Fibroblast of lung (primary cell): Measurements from ENCODE around the gene ASTN2.

Experiments
- EZH2 ChIP-seq: IDR thresholded peaks from 2 replicates; pipeline ENCODE4 v1.5.1; 2012; ENCODE audit warnings: low read length, control low read depth, mild to moderate bottlenecking; ENCODE audit errors: missing control alignments
- TF ChIP-seq, protein P1 (sequence below), 2 donors: IDR thresholded peaks in 1 of 2; conservative IDR thresholded peaks in 1 of 2; 1 replicate in 1 of 2; 2 replicates in 1 of 2; pipeline ENCODE4 v1.5.1; 2011 to 2012; ENCODE audit warnings: low read length in 2 of 2, control low read depth in 1 of 2, inconsistent platforms in 1 of 2, low read depth in 1 of 2, mild to moderate bottlenecking in 1 of 2

- no peak for TF ChIP-seq EZH2
- TF ChIP-seq, protein P1, sequence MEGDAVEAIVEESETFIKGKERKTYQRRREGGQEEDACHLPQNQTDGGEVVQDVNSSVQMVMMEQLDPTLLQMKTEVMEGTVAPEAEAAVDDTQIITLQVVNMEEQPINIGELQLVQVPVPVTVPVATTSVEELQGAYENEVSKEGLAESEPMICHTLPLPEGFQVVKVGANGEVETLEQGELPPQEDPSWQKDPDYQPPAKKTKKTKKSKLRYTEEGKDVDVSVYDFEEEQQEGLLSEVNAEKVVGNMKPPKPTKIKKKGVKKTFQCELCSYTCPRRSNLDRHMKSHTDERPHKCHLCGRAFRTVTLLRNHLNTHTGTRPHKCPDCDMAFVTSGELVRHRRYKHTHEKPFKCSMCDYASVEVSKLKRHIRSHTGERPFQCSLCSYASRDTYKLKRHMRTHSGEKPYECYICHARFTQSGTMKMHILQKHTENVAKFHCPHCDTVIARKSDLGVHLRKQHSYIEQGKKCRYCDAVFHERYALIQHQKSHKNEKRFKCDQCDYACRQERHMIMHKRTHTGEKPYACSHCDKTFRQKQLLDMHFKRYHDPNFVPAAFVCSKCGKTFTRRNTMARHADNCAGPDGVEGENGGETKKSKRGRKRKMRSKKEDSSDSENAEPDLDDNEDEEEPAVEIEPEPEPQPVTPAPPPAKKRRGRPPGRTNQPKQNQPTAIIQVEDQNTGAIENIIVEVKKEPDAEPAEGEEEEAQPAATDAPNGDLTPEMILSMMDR (conservative IDR thresholded peaks at IDR 0.05 in 1 of 2, IDR thresholded peaks at IDR 0.05 in 1 of 2; ENCODE audit: low read depth in 1 of 2, low read length in 2 of 2): no peak
Observed at GRCh38 chr9:116715751-116716150, 699.1 kb downstream of the ASTN2 start.
